ENCODE measurements around the gene PHF20. TPM values are rescaled to one million over a fixed set of nuclear protein-coding genes. Genes with fewer than 3 reads are reported as not detected.
"Not testable (repeated sequence)": the region's sequence is repeated elsewhere in the genome, so short reads cannot be mapped to it uniquely, and the experiment has no call there.

The PHF20 gene
- total RNA-seq, 1 donor from 2014 or later = 40.1 TPM

GRCh38 chr20:35762461-35762860 lies 9.4 kb upstream of the PHF20 start:
- no peak overlapping the region for H3K4me3 Mint-ChIP-seq (ENCODE audit: unreplicated experiment)
- H3K4me1 ChIP-seq (ENCODE audit: insufficient read depth, low read length) = no peaks in the 10 kb centered on the region
- H3K9me3 ChIP-seq (ENCODE audit: insufficient read depth, low read depth, low read length) = no peaks in the 10 kb centered on the region
- no peak overlapping the region for H3K27ac Mint-ChIP-seq (ENCODE audit: unreplicated experiment)
- no peaks in the 10 kb centered on the region for H3K36me3 Mint-ChIP-seq (ENCODE audit: low read depth, unreplicated experiment)
- no peak overlapping the region for H3K27ac ChIP-seq (ENCODE audit: low read depth, low read length)
- H4K20me1 ChIP-seq (ENCODE audit: insufficient read depth, low read length) = no peaks in the 10 kb centered on the region
- H2AFZ ChIP-seq (ENCODE audit: low read depth, low read length) = no peak overlapping the region
- no peaks in the 10 kb centered on the region for H3K27me3 ChIP-seq (ENCODE audit: insufficient read depth, low read length)
- DNase-seq (ENCODE audit: low read depth) (no peak), FAIRE-seq (no peak)
- no peaks in the 10 kb centered on the region for H3K27me3 Mint-ChIP-seq (ENCODE audit: low read depth, unreplicated experiment)
- no peaks in the 10 kb centered on the region for H3K9me3 Mint-ChIP-seq (ENCODE audit: unreplicated experiment)
- no peaks in the 10 kb centered on the region for H3K36me3 ChIP-seq (ENCODE audit: insufficient read depth, low read length)
- no peak overlapping the region for H3K9ac ChIP-seq (ENCODE audit: low read length)
- H3K4me1 Mint-ChIP-seq (ENCODE audit: low read depth, unreplicated experiment) = no peaks in the 10 kb centered on the region
- no peaks in the 10 kb centered on the region for H3K79me2 ChIP-seq (ENCODE audit: insufficient read depth, low read length)
- H3K4me2 ChIP-seq (ENCODE audit: low read length) = no peak overlapping the region
- TF ChIP-seq CTCF (IDR thresholded peaks at IDR 0.05; ENCODE audit: insufficient read depth, low read depth, low read length) = no peak
- TF ChIP-seq EZH2 (IDR thresholded peaks at IDR 0.05; ENCODE audit: insufficient read depth, low read length) = no peak
- H3K4me3 ChIP-seq (ENCODE audit: insufficient read depth, low read depth, low read length) = no peak overlapping the region

- H3K27me3 Mint-ChIP-seq (ENCODE audit: low read depth, unreplicated experiment); H2AFZ ChIP-seq (ENCODE audit: low read depth, low read length); FAIRE-seq; H3K4me2 ChIP-seq (ENCODE audit: low read length); H3K27ac Mint-ChIP-seq (ENCODE audit: unreplicated experiment); H3K79me2 ChIP-seq (ENCODE audit: insufficient read depth, low read length); H3K4me3 ChIP-seq (ENCODE audit: insufficient read depth, low read depth, low read length); H3K27me3 ChIP-seq (ENCODE audit: insufficient read depth, low read length); H3K4me3 Mint-ChIP-seq (ENCODE audit: unreplicated experiment); H3K9me3 Mint-ChIP-seq (ENCODE audit: unreplicated experiment); DNase-seq (ENCODE audit: low read depth); H3K36me3 ChIP-seq (ENCODE audit: insufficient read depth, low read length); H3K4me1 ChIP-seq (ENCODE audit: insufficient read depth, low read length); H3K9me3 ChIP-seq (ENCODE audit: insufficient read depth, low read depth, low read length); H3K27ac ChIP-seq (ENCODE audit: low read depth, low read length); H4K20me1 ChIP-seq (ENCODE audit: insufficient read depth, low read length); H3K36me3 Mint-ChIP-seq (ENCODE audit: low read depth, unreplicated experiment); H3K9ac ChIP-seq (ENCODE audit: low read length): not testable (repeated sequence)
- peaks cover 16% of the 10 kb centered on the region for H3K4me1 Mint-ChIP-seq (ENCODE audit: low read depth, unreplicated experiment)
These were observed 6.9 kb upstream of the PHF20 start for GRCh38 chr20:35764936-35765335.

- no peak for FAIRE-seq
- no peak for TF ChIP-seq EZH2 (IDR thresholded peaks at IDR 0.05; ENCODE audit: insufficient read depth, low read length)
- no peak for TF ChIP-seq CTCF (IDR thresholded peaks at IDR 0.05; ENCODE audit: insufficient read depth, low read depth, low read length)
- Mint-ChIP-seq H3K9me3 (ENCODE audit: unreplicated experiment) (no peaks in the 10 kb centered on the region), H3K4me3 (ENCODE audit: unreplicated experiment) (no peak overlapping the region), H3K4me1 (ENCODE audit: low read depth, unreplicated experiment) (peaks cover 16% of the 10 kb centered on the region), H3K36me3 (ENCODE audit: low read depth, unreplicated experiment) (no peaks in the 10 kb centered on the region), H3K27ac (ENCODE audit: unreplicated experiment) (no peak overlapping the region), H3K27me3 (ENCODE audit: low read depth, unreplicated experiment) (no peaks in the 10 kb centered on the region)
- no peak overlapping the region for H2AFZ ChIP-seq (ENCODE audit: low read depth, low read length)
- no peak overlapping the region for H3K27ac ChIP-seq (ENCODE audit: low read depth, low read length)
- DNase-seq (ENCODE audit: low read depth) = no peak
- no peaks in the 10 kb centered on the region for H4K20me1 ChIP-seq (ENCODE audit: insufficient read depth, low read length)
- no peak overlapping the region for H3K4me2 ChIP-seq (ENCODE audit: low read length)
- H3K9me3 ChIP-seq (ENCODE audit: insufficient read depth, low read depth, low read length) = no peaks in the 10 kb centered on the region
- H3K36me3 ChIP-seq (ENCODE audit: insufficient read depth, low read length) = no peaks in the 10 kb centered on the region
- H3K79me2 ChIP-seq (ENCODE audit: insufficient read depth, low read length) = no peaks in the 10 kb centered on the region
- H3K9ac ChIP-seq (ENCODE audit: low read length) = no peak overlapping the region
- H3K4me1 ChIP-seq (ENCODE audit: insufficient read depth, low read length) = peaks cover 10% of the 10 kb centered on the region
- no peak overlapping the region for H3K4me3 ChIP-seq (ENCODE audit: insufficient read depth, low read depth, low read length)
- no peaks in the 10 kb centered on the region for H3K27me3 ChIP-seq (ENCODE audit: insufficient read depth, low read length)
These were observed 5.0 kb upstream of the PHF20 start for GRCh38 chr20:35766843-35767242.

All from astrocyte (in vitro differentiated cells and primary cell).